Left ventricle myocardium inferior (tissue), 1 donor: ENCODE results near the gene SLC25A47. TPM values are rescaled to one million over a fixed set of nuclear protein-coding genes. Genes with fewer than 3 reads are reported as not detected.

Experiments
- DNase-seq: peaks from one replicate; pipeline ENCODE4 v3.0.0-alpha.2; 2020
- H3K27ac ChIP-seq: fragments of 200-600 bp; replicated peaks from 2 replicates; pipeline ENCODE4 v1.8.0; 2021
- H3K27me3 ChIP-seq: fragments of 200-600 bp; 2 replicates; pipeline ENCODE4 v1.8.0; 2021; ENCODE audit warnings: low read depth
- H3K36me3 ChIP-seq: fragments of 200-600 bp; 2 replicates; pipeline ENCODE4 v1.8.0; 2021
- H3K4me1 ChIP-seq: fragments of 200-600 bp; 2 replicates; pipeline ENCODE4 v1.8.0; 2021
- H3K4me3 ChIP-seq: fragments of 200-600 bp; 2 replicates; pipeline ENCODE4 v1.8.0; 2021; ENCODE audit warnings: mild to moderate bottlenecking, moderate library complexity
- H3K9me3 ChIP-seq: fragments of 200-600 bp; replicated peaks from 2 replicates; pipeline ENCODE4 v1.8.0; 2021
- CTCF ChIP-seq: fragments of 200-600 bp; IDR thresholded peaks from 2 replicates; pipeline ENCODE4 v1.8.0; 2021; ENCODE audit warnings: antibody characterized with exemption, mild to moderate bottlenecking, borderline replicate concordance
- intact Hi-C: fragments of 100-400 bp; cut with micrococcal nuclease; formaldehyde crosslinking; loops from one replicate; pipeline ENCODE4 v1.11.0; 2022
- total RNA-seq: library from RNA; stranded (reverse); fragmentation: NEBNext Ultra II Directional; extraction: Animal tissue kit (Norgen Biotek cat#: 25700); gene quantifications from one replicate; pipeline ENCODE4 v1.2.1, GENCODE V29; 2021
- donor health status: DM: no; HTN: yes; CAD: no; lungs with severe emphysema.

Gene SLC25A47
- total RNA-seq, 1 donor from 2014 or later, result not detected

- Histone ChIP-seq H3K9me3 (no peaks in the 10 kb centered on the region), H3K27me3 (no peaks in the 10 kb centered on the region), H3K36me3 (peaks cover 42% of the 10 kb centered on the region), H3K27ac (no peak overlapping the region), H3K4me3 (no peak overlapping the region), H3K4me1 (no peaks in the 10 kb centered on the region)
- no peak for TF ChIP-seq CTCF
- intact Hi-C loops, result no loop called here
- DNase-seq, result no peak
Measured at GRCh38 chr14:100332071-100332639, 9.0 kb downstream of the SLC25A47 start.

DNA sequence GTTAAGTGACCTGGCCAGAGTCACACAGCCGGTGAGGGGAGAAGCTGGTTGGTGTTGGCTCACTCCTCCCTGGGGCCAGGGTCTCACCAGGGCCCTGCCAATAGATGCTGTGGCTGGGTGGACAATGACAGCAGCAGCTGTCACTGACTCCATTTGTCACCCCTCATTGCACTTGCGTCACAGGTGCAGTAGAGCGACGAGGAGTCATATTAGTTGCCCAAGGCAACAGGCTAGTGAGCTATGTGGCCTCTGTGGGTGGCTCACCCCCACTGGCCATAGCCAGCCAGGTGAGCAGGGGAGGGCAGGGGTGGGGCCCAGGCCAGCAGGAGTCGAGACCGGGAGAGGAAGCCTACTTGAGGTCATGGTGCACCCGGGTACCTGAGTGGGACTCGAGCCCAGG, 9.7 kb downstream of the SLC25A47 start:
- DNase-seq, result no peak
- Histone ChIP-seq H3K27me3 (no peaks in the 10 kb centered on the region), H3K4me1 (no peaks in the 10 kb centered on the region), H3K36me3 (peaks cover 49% of the 10 kb centered on the region), H3K9me3 (no peaks in the 10 kb centered on the region), H3K4me3 (no peak overlapping the region), H3K27ac (no peak overlapping the region)
- TF ChIP-seq CTCF, result no peak
- intact Hi-C loops, result no loop called here

DNA sequence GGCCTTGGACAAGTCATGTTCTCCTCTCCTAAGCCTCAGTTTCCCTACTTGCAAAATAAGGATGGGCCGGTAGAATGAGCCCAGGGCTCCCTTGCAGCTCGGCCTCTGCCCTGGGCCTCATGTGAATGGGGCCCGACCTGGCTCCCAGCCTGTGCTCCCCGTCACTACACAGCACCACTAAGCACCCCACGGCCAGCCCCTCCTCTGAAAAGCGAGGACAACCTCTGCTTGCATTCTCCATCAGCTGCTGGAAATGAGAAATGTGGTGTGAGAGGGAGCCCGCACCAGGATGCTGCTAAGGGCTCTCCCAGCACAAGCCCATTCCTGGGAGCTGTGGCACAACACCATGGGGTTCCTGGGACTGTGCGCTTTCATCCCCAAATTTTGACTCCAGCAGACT, 10.2 kb downstream of the SLC25A47 start:
- no peak overlapping the region for H3K27ac ChIP-seq
- intact Hi-C loops, result no loop called here
- no peak for DNase-seq
- H3K27me3 ChIP-seq, result no peaks in the 10 kb centered on the region
- no peak overlapping the region for H3K4me3 ChIP-seq
- TF ChIP-seq CTCF, result no peak
- peaks cover 54% of the 10 kb centered on the region for H3K36me3 ChIP-seq
- H3K4me1 ChIP-seq, result no peaks in the 10 kb centered on the region
- H3K9me3 ChIP-seq, result no peaks in the 10 kb centered on the region

- Histone ChIP-seq H3K36me3 (peaks cover 56% of the 10 kb centered on the region), H3K27ac (no peak overlapping the region), H3K4me1 (no peaks in the 10 kb centered on the region), H3K4me3 (no peak overlapping the region), H3K9me3 (no peaks in the 10 kb centered on the region), H3K27me3 (no peaks in the 10 kb centered on the region)
- intact Hi-C loops, result no loop called here
- TF ChIP-seq CTCF, result no peak
- no peak for DNase-seq
Measured at GRCh38 chr14:100333827-100334226, 10.7 kb downstream of the SLC25A47 start.

DNA sequence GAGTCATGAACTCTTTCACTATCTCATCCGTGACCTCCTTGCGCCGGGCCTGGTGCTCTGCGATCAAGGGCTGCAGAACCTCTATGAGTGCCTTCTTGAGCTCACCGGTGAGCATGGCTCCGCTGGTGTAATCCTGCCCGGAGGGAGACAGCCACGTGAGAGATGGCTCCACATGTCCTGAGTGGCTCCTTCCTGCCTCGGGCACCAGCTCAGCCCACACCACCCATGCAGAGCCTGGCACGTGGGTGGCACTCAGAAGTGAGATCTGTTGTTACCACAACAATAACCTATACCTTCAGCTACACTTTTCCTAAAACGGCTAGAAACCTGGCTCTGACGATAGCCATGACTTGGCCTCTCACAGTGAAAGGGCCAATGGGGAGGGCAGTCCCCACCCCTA, 11.8 kb downstream of the SLC25A47 start:
- H3K27ac ChIP-seq, result no peak overlapping the region
- DNase-seq, result no peak
- H3K27me3 ChIP-seq, result no peaks in the 10 kb centered on the region
- H3K4me1 ChIP-seq, result peaks cover under 1% of the 10 kb centered on the region
- TF ChIP-seq CTCF, result no peak
- H3K4me3 ChIP-seq, result no peak overlapping the region
- H3K9me3 ChIP-seq, result no peaks in the 10 kb centered on the region
- H3K36me3 ChIP-seq, result peaks cover 60% of the 10 kb centered on the region
- intact Hi-C loops, result no loop called here
